Measurements from ENCODE around the gene KRT78. TPM values are rescaled to one million over a fixed set of nuclear protein-coding genes. Genes with fewer than 3 reads are reported as not detected.

KRT78 gene
- total and polyA plus RNA-seq, 9 of the 15 experiments (the other 6 are each of a cell fraction or from before 2014, with no cell fraction given): not detected

GRCh38 chr12:52874573-52875435, 26.0 kb upstream of the KRT78 start (continued):
- TF ChIP-seq ZNF318 (IDR thresholded peaks at IDR 0.05; ENCODE audit: borderline replicate concordance in 1 of 2, low read depth in 1 of 2): peak in 1 of 2 experiments; percentile 31; a peak in 1 of 4 replicates
- TF ChIP-seq ARID3A (IDR thresholded peaks at IDR 0.05; ENCODE audit: borderline replicate concordance, low read depth, low read length): no peak
- TF ChIP-seq MYC (IDR thresholded peaks at IDR 0.05; ENCODE audit: low read depth, low read length): no peak; the same call in 1 of the 2 replicates
- TF ChIP-seq MYC (CRISPR knock-in tag; IDR thresholded peaks at IDR 0.05; ENCODE audit: borderline replicate concordance, low read depth): 0 out of 2 replicates have a peak, but pooled peaks have one; percentile 64
- TF ChIP-seq NR3C1 (CRISPR knock-in tag; IDR thresholded peaks at IDR 0.05): no peak
- no peak for TF ChIP-seq SETDB1 (IDR thresholded peaks at IDR 0.05; ENCODE audit: low read length)
- 0 out of 2 replicates have a peak, but pooled peaks have one; percentile 16 for TF ChIP-seq PML (IDR thresholded peaks at IDR 0.05; ENCODE audit: low read length)
- no peak for TF ChIP-seq PBX2 (CRISPR knock-in tag; IDR thresholded peaks at IDR 0.05; ENCODE audit: low read depth)
- no peak for TF ChIP-seq PBX2 (tag; conservative IDR thresholded peaks at IDR 0.05; ENCODE audit: low read depth)
- no peak for TF ChIP-seq ZBTB12 (CRISPR knock-in tag; IDR thresholded peaks at IDR 0.05)
- TF ChIP-seq LCOR (CRISPR knock-in tag; IDR thresholded peaks at IDR 0.05): no peak
- TF ChIP-seq FOSL1 (tag; conservative IDR thresholded peaks at IDR 0.05): peak; percentile 85; the same call in 1 of the 2 replicates
- 0 out of 2 replicates have a peak, but pooled peaks have one; percentile 1 for TF ChIP-seq ZNF316 (IDR thresholded peaks at IDR 0.05)

All from K562 (cell line).